ENCODE results near the gene RAPGEF1.
A peak's percentile ranks its signal among the peaks of the same experiment; 100 is the strongest.

DNA sequence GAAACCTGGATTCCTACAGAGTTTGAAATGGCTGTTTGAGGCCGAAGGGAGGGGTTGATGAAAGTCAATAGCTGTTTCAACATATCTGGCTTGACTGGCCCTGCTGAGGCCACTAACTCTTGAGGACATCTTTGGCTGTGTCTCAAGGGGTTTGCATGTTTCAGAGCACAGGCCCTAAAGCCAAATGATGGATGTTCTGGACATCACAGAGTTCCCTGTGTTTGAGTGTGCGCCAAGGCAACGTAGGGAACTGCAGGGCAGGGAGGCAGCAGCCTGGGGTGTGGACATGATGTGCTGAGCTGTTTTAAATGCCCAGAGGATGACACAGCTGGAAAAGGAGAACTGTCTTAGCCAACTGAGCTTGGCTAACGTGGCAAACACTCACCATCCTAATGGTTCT is 89.6 kb downstream of the RAPGEF1 start:
- peak; percentile 10 for TF ChIP-seq POLR2A (IDR thresholded peaks at IDR 0.05)
- TF ChIP-seq, protein P1, sequence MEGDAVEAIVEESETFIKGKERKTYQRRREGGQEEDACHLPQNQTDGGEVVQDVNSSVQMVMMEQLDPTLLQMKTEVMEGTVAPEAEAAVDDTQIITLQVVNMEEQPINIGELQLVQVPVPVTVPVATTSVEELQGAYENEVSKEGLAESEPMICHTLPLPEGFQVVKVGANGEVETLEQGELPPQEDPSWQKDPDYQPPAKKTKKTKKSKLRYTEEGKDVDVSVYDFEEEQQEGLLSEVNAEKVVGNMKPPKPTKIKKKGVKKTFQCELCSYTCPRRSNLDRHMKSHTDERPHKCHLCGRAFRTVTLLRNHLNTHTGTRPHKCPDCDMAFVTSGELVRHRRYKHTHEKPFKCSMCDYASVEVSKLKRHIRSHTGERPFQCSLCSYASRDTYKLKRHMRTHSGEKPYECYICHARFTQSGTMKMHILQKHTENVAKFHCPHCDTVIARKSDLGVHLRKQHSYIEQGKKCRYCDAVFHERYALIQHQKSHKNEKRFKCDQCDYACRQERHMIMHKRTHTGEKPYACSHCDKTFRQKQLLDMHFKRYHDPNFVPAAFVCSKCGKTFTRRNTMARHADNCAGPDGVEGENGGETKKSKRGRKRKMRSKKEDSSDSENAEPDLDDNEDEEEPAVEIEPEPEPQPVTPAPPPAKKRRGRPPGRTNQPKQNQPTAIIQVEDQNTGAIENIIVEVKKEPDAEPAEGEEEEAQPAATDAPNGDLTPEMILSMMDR (IDR thresholded peaks at IDR 0.05) = no peak
